ENCODE measurements around the gene B4GALT7.
A peak's percentile ranks its signal among the peaks of the same experiment; 100 is the strongest.

B4GALT7 gene

GRCh38 chr5:177554474-177555111 lies 45.3 kb upstream of the B4GALT7 start, which contains the start of gene FAM193B:
Gene FAM193B, minus strand, starts transcription at chr5:177554563. Its CDS starts 105 bp downstream, at chr5:177554458.
- peak within 1 kb of the TSS; percentile 87 for H3K4me3 ChIP-seq (ENCODE audit: insufficient read depth, low read length, poor library complexity, severe bottlenecking)
- H3K27me3 ChIP-seq (ENCODE audit: low read length) = no peaks in the 10 kb centered on the region
- no peaks in the 10 kb centered on the region for H3K9me2 ChIP-seq (replicated peaks; ENCODE audit: insufficient read depth, low read length)
- no peaks in the 10 kb centered on the region for H3K9me3 ChIP-seq (ENCODE audit: insufficient read depth, low read length)
- peaks cover 45% of the 10 kb centered on the region for H3K79me2 ChIP-seq (ENCODE audit: insufficient read depth, low read length)
- no peaks in the 10 kb centered on the region for H3F3A ChIP-seq (ENCODE audit: insufficient read depth)
- peak within 1 kb of the TSS; percentile 45 for H3K27ac ChIP-seq (ENCODE audit: low read depth, low read length)
- peak within 1 kb of the TSS; percentile 92 for H2AFZ ChIP-seq (ENCODE audit: low read depth, low read length, severe bottlenecking)
- peak within 1 kb of the TSS; percentile 85 for H3K9ac ChIP-seq (ENCODE audit: low read length)
- 0 out of 2 replicates have a peak, but pooled peaks cover 5% of the 10 kb centered on the region for H3K36me3 ChIP-seq (ENCODE audit: low read length)
- H4K20me1 ChIP-seq (ENCODE audit: low read depth, low read length) = no peaks in the 10 kb centered on the region
- TF ChIP-seq, protein P1, sequence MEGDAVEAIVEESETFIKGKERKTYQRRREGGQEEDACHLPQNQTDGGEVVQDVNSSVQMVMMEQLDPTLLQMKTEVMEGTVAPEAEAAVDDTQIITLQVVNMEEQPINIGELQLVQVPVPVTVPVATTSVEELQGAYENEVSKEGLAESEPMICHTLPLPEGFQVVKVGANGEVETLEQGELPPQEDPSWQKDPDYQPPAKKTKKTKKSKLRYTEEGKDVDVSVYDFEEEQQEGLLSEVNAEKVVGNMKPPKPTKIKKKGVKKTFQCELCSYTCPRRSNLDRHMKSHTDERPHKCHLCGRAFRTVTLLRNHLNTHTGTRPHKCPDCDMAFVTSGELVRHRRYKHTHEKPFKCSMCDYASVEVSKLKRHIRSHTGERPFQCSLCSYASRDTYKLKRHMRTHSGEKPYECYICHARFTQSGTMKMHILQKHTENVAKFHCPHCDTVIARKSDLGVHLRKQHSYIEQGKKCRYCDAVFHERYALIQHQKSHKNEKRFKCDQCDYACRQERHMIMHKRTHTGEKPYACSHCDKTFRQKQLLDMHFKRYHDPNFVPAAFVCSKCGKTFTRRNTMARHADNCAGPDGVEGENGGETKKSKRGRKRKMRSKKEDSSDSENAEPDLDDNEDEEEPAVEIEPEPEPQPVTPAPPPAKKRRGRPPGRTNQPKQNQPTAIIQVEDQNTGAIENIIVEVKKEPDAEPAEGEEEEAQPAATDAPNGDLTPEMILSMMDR (IDR thresholded peaks at IDR 0.05; ENCODE audit: insufficient read depth, low read length, poor library complexity, severe bottlenecking) = no peak
- no peak for TF ChIP-seq EZH2phosphoT487 (conservative IDR thresholded peaks at IDR 0.05; ENCODE audit: low read length)
- peak within 1 kb of the TSS; percentile 87 for H3K4me2 ChIP-seq (ENCODE audit: low read depth, low read length, poor library complexity, severe bottlenecking)

GRCh38 chr5:177555228-177555627 lies 44.7 kb upstream of the B4GALT7 start:
- Histone ChIP-seq H3K27ac (ENCODE audit: low read depth, low read length) (no peak overlapping the region), H2AFZ (ENCODE audit: low read depth, low read length, severe bottlenecking) (peak overlapping the region; percentile 92), H3K27me3 (ENCODE audit: low read length) (no peaks in the 10 kb centered on the region), H4K20me1 (ENCODE audit: low read depth, low read length) (no peaks in the 10 kb centered on the region), H3F3A (ENCODE audit: insufficient read depth) (no peaks in the 10 kb centered on the region), H3K4me2 (ENCODE audit: low read depth, low read length, poor library complexity, severe bottlenecking) (peak overlapping the region; percentile 79), H3K36me3 (ENCODE audit: low read length) (0 out of 2 replicates have a peak, but pooled peaks cover 5% of the 10 kb centered on the region), H3K9ac (ENCODE audit: low read length) (peak overlapping the region; percentile 85), H3K79me2 (ENCODE audit: insufficient read depth, low read length) (peaks cover 39% of the 10 kb centered on the region), H3K4me3 (ENCODE audit: insufficient read depth, low read length, poor library complexity, severe bottlenecking) (peak overlapping the region; percentile 59), H3K9me3 (ENCODE audit: insufficient read depth, low read length) (no peaks in the 10 kb centered on the region), H3K9me2 (replicated peaks; ENCODE audit: insufficient read depth, low read length) (no peaks in the 10 kb centered on the region)
- no peak for TF ChIP-seq EZH2phosphoT487 (conservative IDR thresholded peaks at IDR 0.05; ENCODE audit: low read length)
- TF ChIP-seq, protein P1 (IDR thresholded peaks at IDR 0.05; ENCODE audit: insufficient read depth, low read length, poor library complexity, severe bottlenecking) = no peak

- TF ChIP-seq EZH2phosphoT487 (conservative IDR thresholded peaks at IDR 0.05; ENCODE audit: low read length) = no peak
- TF ChIP-seq, protein P1 (IDR thresholded peaks at IDR 0.05; ENCODE audit: insufficient read depth, low read length, poor library complexity, severe bottlenecking) = no peak
- H3K9me2 ChIP-seq (replicated peaks; ENCODE audit: insufficient read depth, low read length) = no peaks in the 10 kb centered on the region
- H3K4me3 ChIP-seq (ENCODE audit: insufficient read depth, low read length, poor library complexity, severe bottlenecking) = no peak overlapping the region
- H4K20me1 ChIP-seq (ENCODE audit: low read depth, low read length) = no peaks in the 10 kb centered on the region
- no peaks in the 10 kb centered on the region for H3K9me3 ChIP-seq (ENCODE audit: insufficient read depth, low read length)
- no peak overlapping the region for H2AFZ ChIP-seq (ENCODE audit: low read depth, low read length, severe bottlenecking)
- 0 out of 2 replicates have a peak, but pooled peaks cover 5% of the 10 kb centered on the region for H3K36me3 ChIP-seq (ENCODE audit: low read length)
- H3K27ac ChIP-seq (ENCODE audit: low read depth, low read length) = no peak overlapping the region
- no peaks in the 10 kb centered on the region for H3F3A ChIP-seq (ENCODE audit: insufficient read depth)
- no peaks in the 10 kb centered on the region for H3K27me3 ChIP-seq (ENCODE audit: low read length)
- no peak overlapping the region for H3K9ac ChIP-seq (ENCODE audit: low read length)
- H3K4me2 ChIP-seq (ENCODE audit: low read depth, low read length, poor library complexity, severe bottlenecking) = no peak overlapping the region
- H3K79me2 ChIP-seq (ENCODE audit: insufficient read depth, low read length) = peaks cover 34% of the 10 kb centered on the region
Observed at GRCh38 chr5:177555665-177556064, 44.3 kb upstream of the B4GALT7 start.
